Type B pancreatic cell (in vitro differentiated cells): ENCODE data around the gene OXNAD1. TPM values are rescaled to one million over a fixed set of nuclear protein-coding genes. Genes with fewer than 3 reads are reported as not detected.

ENCODE experiments used
- DNase-seq: peaks from one replicate; pipeline ENCODE4 v3.0.0; 2021; ENCODE audit warnings: mixed read lengths; ENCODE audit not compliant: unreplicated experiment; ENCODE audit errors: extremely low spot score
- H3K27ac Mint-ChIP-seq: 2 replicates; pipeline ENCODE4 v1.8.0; 2021; ENCODE audit warnings: mild to moderate bottlenecking, mixed read lengths
- H3K27me3 Mint-ChIP-seq: 2 replicates; pipeline ENCODE4 v1.8.0; 2021; ENCODE audit warnings: mixed read lengths
- H3K36me3 Mint-ChIP-seq: 2 replicates; pipeline ENCODE4 v1.8.0; 2021; ENCODE audit warnings: mixed read lengths
- H3K4me1 Mint-ChIP-seq: one replicate; pipeline ENCODE4 v1.8.0; 2021; ENCODE audit warnings: mixed read lengths; ENCODE audit not compliant: unreplicated experiment
- H3K4me3 Mint-ChIP-seq: 2 replicates; pipeline ENCODE4 v1.8.0; 2021; ENCODE audit warnings: mild to moderate bottlenecking, mixed read lengths
- H3K9me3 Mint-ChIP-seq: 2 replicates; pipeline ENCODE4 v1.8.0; 2021; ENCODE audit warnings: mixed read lengths
- CTCF ChIP-seq: fragments of 200-600 bp; sonication (generic); conservative IDR thresholded peaks from 2 replicates; pipeline ENCODE4 v1.5.0; 2021; ENCODE audit warnings: antibody characterized with exemption, mild to moderate bottlenecking
- total RNA-seq: library from RNA; stranded (reverse); gene quantifications from 2 replicates; pipeline ENCODE4 v1.2.1, GENCODE V29; 2021; ENCODE audit warnings: low replicate concordance

The OXNAD1 gene
- total RNA-seq, 1 donor from 2014 or later: 16.0 TPM

GRCh38 chr3:16252988-16253387, 12.0 kb upstream of the OXNAD1 start:
- Mint-ChIP-seq H3K9me3 (no peaks in the 10 kb centered on the region), H3K27me3 (peaks cover 7% of the 10 kb centered on the region), H3K4me3 (no peak overlapping the region), H3K27ac (no peak overlapping the region), H3K36me3 (no peaks in the 10 kb centered on the region), H3K4me1 (peaks cover 5% of the 10 kb centered on the region)
- no peak for DNase-seq
- TF ChIP-seq CTCF: no peak

GRCh38 chr3:16253601-16254000, 11.4 kb upstream of the OXNAD1 start:
- no peak for TF ChIP-seq CTCF
- H3K4me1 Mint-ChIP-seq: peaks cover 5% of the 10 kb centered on the region

GRCh38 chr3:16254916-16255315, 10.1 kb upstream of the OXNAD1 start:
- Mint-ChIP-seq H3K4me1 (peaks cover 5% of the 10 kb centered on the region), H3K27me3 (peaks cover 3% of the 10 kb centered on the region), H3K9me3 (no peaks in the 10 kb centered on the region), H3K36me3 (no peaks in the 10 kb centered on the region), H3K4me3 (no peak overlapping the region), H3K27ac (no peak overlapping the region)
- TF ChIP-seq CTCF: no peak
- no peak for DNase-seq

More at GRCh38 chr3:16253601-16254000, 11.4 kb upstream of the OXNAD1 start:
- H3K36me3 Mint-ChIP-seq: no peaks in the 10 kb centered on the region
- no peaks in the 10 kb centered on the region for H3K9me3 Mint-ChIP-seq
- no peak for DNase-seq
- H3K27me3 Mint-ChIP-seq: peaks cover 3% of the 10 kb centered on the region
- no peak overlapping the region for H3K27ac Mint-ChIP-seq
- no peak overlapping the region for H3K4me3 Mint-ChIP-seq

- peaks cover 5% of the 10 kb centered on the region for H3K4me1 Mint-ChIP-seq
- H3K4me3 Mint-ChIP-seq: no peak overlapping the region
- H3K9me3 Mint-ChIP-seq: no peaks in the 10 kb centered on the region
- H3K36me3 Mint-ChIP-seq: no peaks in the 10 kb centered on the region
- no peak overlapping the region for H3K27ac Mint-ChIP-seq
- DNase-seq: no peak
- TF ChIP-seq CTCF: no peak
- H3K27me3 Mint-ChIP-seq: peaks cover 2% of the 10 kb centered on the region
Observed at GRCh38 chr3:16255326-16255725, 9.7 kb upstream of the OXNAD1 start.

GRCh38 chr3:16255726-16256125, 9.3 kb upstream of the OXNAD1 start:
- no peak overlapping the region for H3K4me3 Mint-ChIP-seq
- no peak for DNase-seq
- H3K36me3 Mint-ChIP-seq: no peaks in the 10 kb centered on the region
- TF ChIP-seq CTCF: no peak
- no peaks in the 10 kb centered on the region for H3K9me3 Mint-ChIP-seq
- H3K4me1 Mint-ChIP-seq: peaks cover 5% of the 10 kb centered on the region
- H3K27me3 Mint-ChIP-seq: no peaks in the 10 kb centered on the region
- no peak overlapping the region for H3K27ac Mint-ChIP-seq

- Mint-ChIP-seq H3K4me1 (peaks cover under 1% of the 10 kb centered on the region), H3K9me3 (no peaks in the 10 kb centered on the region), H3K4me3 (no peak overlapping the region), H3K27me3 (no peaks in the 10 kb centered on the region), H3K27ac (no peak overlapping the region), H3K36me3 (no peaks in the 10 kb centered on the region)
- DNase-seq: no peak
- TF ChIP-seq CTCF: no peak
Observed at GRCh38 chr3:16257309-16257708, 7.7 kb upstream of the OXNAD1 start.
